NCI-H2171 treated with DMSO at 0.1 percent for 48 hours (cell line): ENCODE data around the gene GJA3.

ENCODE experiments used
- DNase-seq: peaks from one replicate; lab custom pipeline; 2025; lab: John Stamatoyannopoulos, UW

GJA3 gene

DNA sequence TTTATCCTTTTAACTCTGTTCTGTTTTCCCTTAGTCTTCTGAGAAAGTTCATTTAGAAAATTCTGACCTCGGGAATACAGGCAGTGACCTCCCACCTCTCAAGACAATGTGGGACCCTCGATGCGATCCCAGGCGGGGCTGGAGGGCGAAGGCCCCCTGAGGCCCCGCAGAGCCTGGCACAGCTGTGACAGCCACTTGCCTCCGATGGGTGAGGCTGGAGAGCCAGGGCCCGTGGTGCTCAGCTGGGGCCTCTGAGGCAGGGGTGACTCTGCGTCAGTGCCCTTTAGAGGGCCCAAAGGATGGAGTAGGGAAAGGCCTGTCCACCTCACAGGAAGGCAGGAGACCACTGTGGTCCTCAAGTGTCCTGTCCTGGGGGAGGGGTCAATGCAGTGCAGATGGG is 10.3 kb downstream of the GJA3 start:
- DNase-seq = no peak

DNA sequence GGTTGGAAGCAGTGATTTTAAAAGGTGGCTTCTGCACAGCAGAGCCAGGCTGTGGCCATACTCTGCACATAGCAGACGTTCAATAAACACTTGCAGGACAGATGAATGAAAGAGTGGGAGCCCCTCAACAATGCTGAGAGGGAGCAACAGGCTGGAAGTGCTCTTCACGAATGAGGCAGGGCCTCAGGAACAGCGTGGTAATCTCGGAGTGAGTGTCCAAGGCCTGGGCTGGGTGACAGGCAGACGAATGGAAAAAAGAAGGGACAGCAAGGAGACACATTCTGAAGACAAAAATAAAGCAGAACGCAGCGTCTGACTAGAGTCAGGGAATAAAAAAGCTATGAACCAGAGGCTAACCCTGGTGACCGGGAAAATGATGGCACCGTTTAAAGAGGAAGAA is 11.1 kb downstream of the GJA3 start:
- no peak for DNase-seq

GRCh38 chr13:20148501-20149183 is 12.2 kb downstream of the GJA3 start:
- no peak for DNase-seq

GRCh38 chr13:20146381-20146780 is 14.5 kb downstream of the GJA3 start:
- no peak for DNase-seq

DNA sequence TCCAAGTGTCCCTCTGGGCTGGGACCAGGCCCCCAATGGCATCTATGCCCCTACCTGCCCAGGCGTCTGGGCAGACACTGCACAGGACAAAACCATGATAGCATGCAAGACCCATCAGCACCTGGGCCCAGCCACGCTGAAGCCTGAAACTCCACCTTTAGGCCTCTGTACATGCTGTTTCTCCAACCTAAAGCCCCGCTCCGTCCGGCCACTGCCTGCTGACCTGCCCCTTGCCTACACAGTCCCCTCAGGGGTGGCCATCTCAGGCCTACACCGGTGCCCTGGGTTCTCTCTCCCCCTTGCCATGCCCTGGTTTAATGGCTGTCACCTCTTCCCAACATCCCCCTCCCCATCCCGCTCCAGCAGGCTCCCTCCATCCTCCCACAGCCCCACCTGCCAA is 15.3 kb downstream of the GJA3 start:
- no peak for DNase-seq

- no peak for DNase-seq
Measured at GRCh38 chr13:20144141-20144850, 16.6 kb downstream of the GJA3 start.

DNA sequence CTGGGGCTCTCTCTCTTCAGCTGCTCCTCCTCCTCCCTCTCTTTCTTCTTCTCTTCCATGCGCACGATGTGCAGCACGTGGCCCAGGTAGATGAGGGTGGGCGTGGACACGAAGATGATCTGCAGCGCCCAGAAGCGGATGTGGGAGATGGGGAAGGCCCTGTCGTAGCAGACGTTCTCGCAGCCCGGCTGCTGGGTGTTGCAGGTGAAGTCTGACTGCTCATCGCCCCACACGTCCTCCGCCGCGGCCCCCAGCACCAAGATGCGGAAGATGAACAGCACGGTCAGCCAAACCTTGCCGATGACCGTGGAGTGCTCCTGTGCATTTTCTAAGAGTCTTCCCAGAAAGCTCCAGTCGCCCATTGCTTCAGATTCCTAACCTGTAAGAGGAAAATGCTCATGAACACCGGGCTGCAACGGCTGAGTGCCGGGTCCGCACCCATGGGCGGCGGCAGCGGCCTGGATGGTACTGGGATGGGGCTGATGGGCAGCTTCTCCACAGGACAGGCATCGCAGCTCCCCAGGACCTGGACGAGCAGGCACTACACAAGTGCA is 17.8 kb downstream of the GJA3 start:
- no peak for DNase-seq

DNA sequence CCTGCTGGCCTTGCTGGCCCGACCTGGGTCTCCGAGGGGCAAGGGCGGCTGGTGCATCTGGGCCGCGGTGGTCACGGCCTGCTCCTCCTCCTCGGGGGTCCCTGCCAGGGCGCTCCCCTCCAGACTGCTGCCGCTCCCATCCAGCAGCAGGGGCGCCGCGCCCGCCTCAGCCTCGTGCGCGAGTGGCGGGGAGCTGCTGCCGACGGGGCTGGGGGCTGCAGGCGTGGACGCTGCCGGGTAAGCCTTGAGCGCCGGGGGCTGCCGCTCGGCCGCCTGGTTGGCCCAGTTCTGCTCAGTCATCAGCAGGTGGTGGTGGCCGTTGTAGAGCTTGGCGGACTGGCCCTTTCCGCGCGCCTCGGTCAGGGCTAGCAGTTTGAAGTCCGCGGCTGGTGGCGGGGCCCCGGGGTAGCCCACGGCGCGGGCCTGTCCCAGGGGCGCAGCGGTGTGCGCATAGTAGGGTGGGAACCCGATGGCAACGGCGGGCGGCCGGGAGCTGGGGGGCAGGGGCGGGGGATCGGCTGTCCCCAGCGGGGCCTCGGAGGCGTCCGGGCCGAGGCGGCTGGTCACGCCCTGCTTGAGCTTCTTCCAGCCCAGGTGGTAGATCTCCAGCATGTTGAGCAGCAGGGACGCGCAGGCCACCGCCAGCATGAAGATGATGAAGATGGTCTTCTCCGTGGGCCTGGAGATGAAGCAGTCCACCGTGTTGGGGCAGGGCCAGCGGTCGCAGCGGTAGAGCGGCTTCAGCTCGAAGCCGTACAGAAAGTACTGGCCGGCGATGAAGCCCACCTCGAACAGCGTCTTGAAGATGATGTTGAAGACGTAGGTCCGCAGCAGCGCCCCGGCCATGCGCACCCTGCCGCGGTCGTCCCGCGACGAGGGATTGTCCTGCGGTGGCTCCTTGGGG is 18.6 kb downstream of the GJA3 start:
- no peak for DNase-seq

GRCh38 chr13:20141238-20142022 is 19.4 kb downstream of the GJA3 start:
- no peak for DNase-seq

GRCh38 chr13:20140487-20140886 is 20.4 kb downstream of the GJA3 start:
- DNase-seq = no peak

DNA sequence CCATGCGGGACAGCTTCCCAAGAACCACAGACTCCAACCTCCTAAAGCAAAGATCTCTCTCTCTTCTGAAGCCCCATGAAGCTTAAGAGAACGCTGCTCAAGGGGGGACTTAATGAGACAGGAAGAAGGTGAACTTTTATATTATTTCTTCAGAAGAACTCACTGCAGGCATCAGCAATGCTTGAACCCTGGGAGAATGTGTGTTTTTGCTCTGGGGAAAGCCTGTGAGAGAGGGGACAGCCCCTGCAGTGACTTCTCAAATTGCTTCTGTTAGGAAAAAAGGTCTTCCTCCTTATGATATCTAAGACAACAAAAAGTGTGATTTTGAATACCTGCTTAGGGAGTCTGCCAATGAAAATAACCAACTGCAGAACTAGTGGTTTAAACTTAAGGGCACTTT is 23.0 kb downstream of the GJA3 start:
- DNase-seq = no peak

GRCh38 chr13:20136781-20137703 is 23.8 kb downstream of the GJA3 start:
- DNase-seq = no peak

DNA sequence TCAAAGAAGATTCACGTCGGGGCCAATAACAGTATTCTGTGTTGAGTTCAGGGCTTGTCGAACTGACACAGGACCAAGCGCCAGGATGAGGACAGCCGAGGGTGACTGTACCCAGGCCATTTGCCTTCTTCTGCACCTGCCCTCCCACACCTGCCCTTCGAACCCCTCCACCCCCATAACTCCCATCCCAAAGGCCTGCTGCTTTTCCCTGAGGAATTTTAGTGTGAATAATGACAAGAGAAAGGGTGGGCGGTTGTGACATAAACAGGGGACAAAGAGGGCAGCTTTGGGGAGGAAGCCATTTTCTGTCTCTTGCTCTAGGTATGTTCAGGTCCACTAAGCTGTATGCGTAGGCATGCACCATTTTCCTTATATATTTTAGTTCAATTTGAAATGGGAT is 26.1 kb downstream of the GJA3 start:
- no peak for DNase-seq

GRCh38 chr13:20132052-20132634 is 28.7 kb downstream of the GJA3 start:
- DNase-seq = no peak

DNA sequence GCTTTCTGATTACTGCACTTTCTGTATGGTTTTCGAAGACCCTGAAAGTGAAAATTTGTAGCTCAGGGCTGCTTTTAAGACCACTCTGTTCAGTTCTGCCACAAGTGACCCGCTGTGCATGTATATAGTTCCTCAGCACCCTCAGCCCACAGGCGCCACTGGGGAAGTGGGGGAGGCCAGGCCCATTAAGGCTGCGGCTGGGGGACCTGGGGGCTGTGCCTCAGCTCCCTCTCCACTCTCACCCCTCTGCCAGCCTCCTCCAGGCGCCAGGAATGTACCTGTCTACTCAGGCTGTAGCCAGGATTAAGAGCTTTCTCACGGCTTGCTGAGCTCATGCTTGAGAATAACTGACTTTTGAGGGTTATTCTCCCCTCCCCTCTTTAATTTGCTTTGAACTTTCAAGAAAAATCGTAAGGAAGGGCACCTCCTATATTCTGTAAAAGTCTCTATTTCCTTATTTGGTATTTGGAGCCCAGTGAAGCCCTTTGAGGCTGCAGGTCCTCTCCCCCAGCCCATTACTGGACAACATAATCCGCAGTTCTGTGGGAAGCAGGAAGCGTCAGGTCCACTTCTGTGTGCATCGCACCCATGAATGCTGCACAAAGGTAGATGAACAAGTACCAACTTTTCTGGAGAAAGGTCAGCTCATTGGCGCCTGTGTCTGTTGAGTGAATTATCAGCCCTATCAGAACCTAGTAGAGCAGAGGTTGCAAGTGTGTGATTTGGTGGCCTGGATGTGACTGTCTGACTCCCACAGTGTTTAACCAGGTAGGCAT is 29.6 kb downstream of the GJA3 start:
- DNase-seq = no peak

GRCh38 chr13:20130652-20131051 is 30.2 kb downstream of the GJA3 start:
- DNase-seq = no peak

DNA sequence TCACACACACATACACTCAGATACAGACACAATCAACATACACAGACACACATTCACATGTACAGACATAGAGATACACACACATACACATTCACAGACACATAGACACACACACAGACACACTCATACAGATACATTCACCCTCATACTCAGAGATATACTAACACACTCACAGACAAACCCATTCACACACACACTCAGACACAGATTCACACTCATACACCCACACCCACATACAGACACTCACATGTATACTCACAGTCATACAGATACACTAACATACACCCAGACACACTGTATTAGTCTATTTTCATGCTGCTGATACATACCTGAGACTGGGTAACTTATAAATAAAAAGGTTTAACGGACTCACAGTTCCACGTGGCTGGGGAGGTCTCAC is 30.8 kb downstream of the GJA3 start:
- DNase-seq = no peak

GRCh38 chr13:20129076-20129475 is 31.8 kb downstream of the GJA3 start:
- no peak for DNase-seq

GRCh38 chr13:20128459-20128931 is 32.4 kb downstream of the GJA3 start:
- no peak for DNase-seq
